GM18951 (cell line): ENCODE results near the gene ELFN2.

ENCODE experiments used
- POLR2A ChIP-seq: IDR thresholded peaks from 4 replicates; pipeline ENCODE4 v1.6.1; 2011; ENCODE audit warnings: mild to moderate bottlenecking; ENCODE audit not compliant: insufficient read length, insufficient read depth; ENCODE audit errors: extremely low read depth
- in situ Hi-C: fragments of 300-500 bp; cut with MboI; formaldehyde crosslinking; loops from one replicate; pipeline ENCODE4 v1.12.0; 2022; ENCODE audit warnings: low sequenced_read_pairs, mixed read lengths, inconsistent platforms; ENCODE audit not compliant: unreplicated experiment

ELFN2 gene

DNA sequence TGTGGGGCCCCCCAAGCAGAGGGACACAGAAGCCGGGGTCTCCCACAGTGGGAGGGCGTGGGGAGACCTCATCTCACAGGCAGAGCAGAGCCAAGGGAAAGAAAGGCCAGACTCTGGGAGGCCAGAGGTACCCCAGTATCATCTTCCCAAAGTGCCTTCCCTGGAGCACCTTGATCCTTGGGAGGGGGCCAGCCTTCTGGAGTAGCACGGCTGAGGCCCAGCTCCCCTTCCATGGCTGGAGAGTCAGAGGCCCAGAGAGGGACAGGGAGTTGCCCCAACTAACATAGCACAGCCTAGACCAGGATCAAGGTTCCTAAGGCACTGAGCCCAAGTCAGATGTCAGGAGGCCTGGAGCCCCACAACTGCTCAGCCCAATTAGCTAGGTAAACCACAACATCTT is 50.6 kb downstream of the ELFN2 start:
- in situ Hi-C loops: no loop called here
- TF ChIP-seq POLR2A: no peak

GRCh38 chr22:37375801-37376200 is 51.5 kb downstream of the ELFN2 start:
- in situ Hi-C loops: no loop called here
- TF ChIP-seq POLR2A: no peak

DNA sequence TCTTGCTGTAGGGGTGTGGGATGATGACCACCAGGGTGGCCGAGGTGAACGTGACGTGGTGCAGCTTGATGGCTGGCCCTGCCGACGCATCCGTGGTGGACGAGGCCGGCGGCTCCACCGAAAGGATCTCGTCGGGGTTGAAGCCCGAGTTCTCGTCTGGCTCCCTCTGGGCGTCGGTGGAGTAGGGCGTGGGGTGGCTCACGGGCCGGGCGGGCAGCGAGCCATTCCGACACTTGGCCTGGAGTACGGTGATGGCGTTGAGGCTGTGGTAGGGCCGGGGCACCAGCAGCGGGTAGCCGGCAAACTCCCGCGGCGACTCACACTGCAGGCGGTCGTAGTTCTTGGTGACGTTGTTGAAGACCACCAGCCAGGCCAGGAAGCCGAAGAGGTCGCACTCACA is 52.7 kb downstream of the ELFN2 start:
- TF ChIP-seq POLR2A: no peak
- in situ Hi-C loops: no loop called here

DNA sequence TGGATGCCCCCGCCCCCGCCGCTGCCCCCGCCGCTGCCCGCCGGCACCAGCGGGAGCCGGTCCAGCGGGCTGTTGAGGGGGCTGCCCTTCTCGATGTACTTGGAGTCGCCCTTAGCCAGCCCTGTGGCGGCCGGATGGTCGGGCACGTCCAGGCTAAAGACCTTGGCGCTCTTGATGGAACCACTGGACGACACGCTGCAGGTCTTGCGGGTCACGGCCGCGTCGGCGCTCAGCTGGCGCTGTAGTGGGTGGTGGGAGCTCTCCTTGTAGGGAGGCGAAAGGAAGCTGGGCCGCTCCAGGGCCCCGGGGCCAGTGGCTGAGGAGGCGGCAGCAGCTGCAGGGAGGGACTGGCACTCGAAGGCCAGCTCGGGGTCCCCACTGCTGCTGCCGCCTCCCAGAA is 53.8 kb downstream of the ELFN2 start:
- in situ Hi-C loops: no loop called here
- no peak for TF ChIP-seq POLR2A

DNA sequence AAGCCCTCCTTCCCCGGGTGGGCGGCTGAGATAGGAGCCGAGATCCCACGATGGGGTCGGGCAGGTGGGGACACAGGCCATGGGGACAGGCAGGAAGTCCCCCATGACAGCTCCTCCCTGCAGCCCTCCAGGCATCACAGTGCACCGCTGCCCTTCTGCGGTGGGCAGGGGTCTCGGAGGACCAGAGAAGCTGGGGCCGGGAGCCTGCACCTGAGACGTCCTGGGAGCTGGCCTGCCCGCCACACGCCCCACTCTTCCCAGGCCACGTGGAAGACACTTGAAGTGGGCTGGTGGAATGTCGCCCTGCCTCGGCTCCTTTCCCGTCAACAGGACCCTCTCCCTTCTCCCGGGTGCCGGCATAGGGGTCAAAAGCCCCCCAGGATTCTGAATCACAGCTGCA is 55.4 kb downstream of the ELFN2 start:
- in situ Hi-C loops: no loop called here
- no peak for TF ChIP-seq POLR2A

GRCh38 chr22:37371491-37371890 is 55.8 kb downstream of the ELFN2 start:
- no peak for TF ChIP-seq POLR2A
- in situ Hi-C loops: no loop called here

DNA sequence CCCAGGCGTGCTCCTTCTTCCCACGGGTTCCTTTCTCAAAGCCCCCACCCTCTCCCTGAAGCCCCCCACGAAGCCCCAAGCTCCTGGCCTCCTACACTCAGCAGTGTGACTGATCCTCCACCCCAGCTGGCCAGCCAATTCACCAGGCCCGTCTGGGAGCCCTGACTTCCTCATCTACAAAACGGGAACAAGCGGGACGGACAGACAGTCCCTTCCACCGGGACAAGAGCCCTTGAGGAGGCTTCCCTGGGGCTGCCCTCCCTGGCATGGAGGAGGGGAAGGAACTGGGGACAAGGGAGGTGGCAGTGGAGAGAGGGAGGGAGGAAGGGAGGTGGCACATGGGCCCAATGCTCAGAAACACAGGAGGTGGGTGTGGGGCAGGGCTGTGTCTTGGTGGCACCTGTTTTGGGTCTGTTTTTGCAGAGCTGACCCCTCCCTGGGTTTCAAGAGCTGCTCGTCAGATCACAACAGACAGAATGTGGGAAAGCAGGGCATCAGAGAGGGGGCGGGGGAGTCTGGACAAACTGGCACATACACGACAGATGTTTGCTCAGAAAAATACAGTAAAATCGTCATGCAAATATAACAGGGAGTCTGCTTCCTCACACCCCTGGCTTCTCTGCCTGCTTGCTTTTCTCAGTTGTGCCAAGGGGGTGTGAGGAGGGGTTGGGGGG is 56.8 kb downstream of the ELFN2 start:
- no peak for TF ChIP-seq POLR2A
- in situ Hi-C loops: no loop called here

GRCh38 chr22:37369483-37369882 is 57.8 kb downstream of the ELFN2 start:
- in situ Hi-C loops: no loop called here
- no peak for TF ChIP-seq POLR2A

GRCh38 chr22:37368058-37368457 is 59.2 kb downstream of the ELFN2 start:
- in situ Hi-C loops: no loop called here
- TF ChIP-seq POLR2A: no peak

DNA sequence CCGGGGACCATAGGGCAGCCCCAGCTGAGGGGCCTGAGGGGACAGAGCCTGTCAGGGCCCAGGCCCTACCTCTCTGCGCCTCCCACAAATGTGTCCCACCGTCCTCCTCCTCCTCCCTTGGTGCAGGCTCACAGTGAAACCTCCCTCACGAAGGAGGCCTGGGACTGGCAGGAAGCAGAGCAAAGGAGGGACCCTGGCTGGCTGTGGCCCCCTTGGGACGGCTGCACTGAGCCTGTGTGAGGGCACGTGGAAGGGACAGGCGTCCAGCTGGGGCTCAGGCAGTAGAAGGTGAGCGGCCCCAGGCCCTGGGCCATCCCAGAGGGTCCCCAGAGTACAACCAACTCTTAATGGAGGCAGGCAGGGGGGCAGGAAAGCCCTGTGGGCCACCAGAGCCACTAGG is 60.7 kb downstream of the ELFN2 start:
- in situ Hi-C loops: no loop called here
- TF ChIP-seq POLR2A: no peak

GRCh38 chr22:37365950-37366349 is 61.3 kb downstream of the ELFN2 start:
- in situ Hi-C loops: no loop called here
- no peak for TF ChIP-seq POLR2A

GRCh38 chr22:37363261-37363992 is 63.9 kb downstream of the ELFN2 start:
- in situ Hi-C loops: no loop called here
- TF ChIP-seq POLR2A: no peak

DNA sequence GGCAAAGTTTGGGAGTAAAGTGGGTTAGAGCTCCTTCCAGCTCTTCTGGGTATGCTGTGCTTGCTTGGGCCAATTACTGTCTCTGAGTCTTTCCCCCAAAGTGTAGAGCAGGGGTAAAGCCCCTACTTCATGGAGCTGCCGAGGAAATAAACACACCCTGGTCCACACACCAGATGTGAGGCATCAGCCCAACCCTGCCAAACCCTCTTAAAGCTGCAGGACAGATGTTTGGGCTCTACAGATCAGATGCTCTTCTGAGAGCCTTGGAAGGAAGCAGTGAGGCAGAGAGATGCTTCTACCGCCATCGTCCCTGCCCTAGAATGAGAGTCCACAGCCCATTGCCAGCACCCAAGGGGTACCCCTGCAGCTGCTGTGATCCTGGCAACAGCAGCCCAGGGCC is 64.7 kb downstream of the ELFN2 start:
- TF ChIP-seq POLR2A: no peak
- in situ Hi-C loops: no loop called here

GRCh38 chr22:37358917-37359316 is 68.4 kb downstream of the ELFN2 start:
- in situ Hi-C loops: no loop called here
- no peak for TF ChIP-seq POLR2A
